ENCODE results near the gene GPR176.

The GPR176 gene

DNA sequence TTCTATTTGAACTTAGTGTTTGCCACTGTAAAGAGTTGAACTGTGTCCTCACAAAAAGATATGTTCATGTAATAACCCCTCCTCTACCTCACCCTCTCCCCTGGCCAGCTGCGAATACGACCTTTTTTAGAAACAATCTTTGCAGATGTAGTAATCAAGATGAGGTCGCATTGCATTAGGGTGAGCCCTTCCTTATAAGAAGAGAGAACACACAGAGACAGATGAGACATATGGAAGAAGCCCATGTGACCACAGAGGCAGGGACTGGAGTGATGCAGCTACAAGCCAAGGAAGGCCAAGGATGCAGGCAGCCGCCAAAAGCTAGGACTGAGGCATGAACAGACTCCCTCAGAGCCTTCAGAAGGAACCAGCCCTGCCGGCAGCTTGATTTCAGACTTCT, 27.6 kb downstream of the GPR176 start:
- no peak for DNase-seq (ENCODE audit: low read depth in 2 of 2, low spot score in 1 of 2)

DNA sequence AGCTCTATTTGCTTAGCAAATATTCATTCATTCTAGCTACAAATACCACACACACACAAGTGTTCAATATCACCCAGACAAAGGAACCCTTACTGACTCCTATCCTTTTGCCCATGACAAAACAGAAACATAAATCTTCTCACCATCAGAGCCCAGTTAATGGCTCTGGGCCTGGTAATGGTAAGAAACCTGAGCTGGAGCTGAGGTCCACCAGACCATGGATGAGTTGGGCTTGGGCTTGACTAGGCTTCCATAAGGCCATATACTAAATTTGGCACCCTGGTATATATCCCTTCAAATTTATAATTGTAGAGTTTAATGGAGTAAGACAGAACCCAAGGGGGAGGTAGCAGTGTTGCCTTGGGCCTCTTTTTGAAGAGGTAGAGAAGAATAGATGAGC, 29.4 kb downstream of the GPR176 start:
- no peak for DNase-seq (ENCODE audit: low read depth in 2 of 2, low spot score in 1 of 2)

DNA sequence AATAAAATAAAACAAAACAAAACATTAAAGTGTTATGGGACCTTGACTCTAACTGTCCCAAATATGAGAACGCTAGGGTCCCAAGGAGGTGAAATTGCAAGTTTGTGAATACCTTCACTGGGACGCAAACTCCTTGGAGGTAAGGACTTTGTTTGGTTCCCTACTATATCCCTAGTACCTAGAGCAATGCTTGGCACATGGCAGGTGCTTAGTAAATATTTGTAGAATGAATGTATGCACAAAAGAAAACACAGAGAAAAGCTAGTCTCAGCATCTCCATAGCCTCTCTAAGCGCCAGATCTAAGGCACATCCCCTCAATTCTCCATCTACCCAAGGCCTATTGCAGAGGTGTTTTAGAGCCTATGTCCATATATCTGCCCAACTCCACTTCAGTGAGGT, 30.5 kb downstream of the GPR176 start:
- no peak for DNase-seq (ENCODE audit: low read depth in 2 of 2, low spot score in 1 of 2)

DNA sequence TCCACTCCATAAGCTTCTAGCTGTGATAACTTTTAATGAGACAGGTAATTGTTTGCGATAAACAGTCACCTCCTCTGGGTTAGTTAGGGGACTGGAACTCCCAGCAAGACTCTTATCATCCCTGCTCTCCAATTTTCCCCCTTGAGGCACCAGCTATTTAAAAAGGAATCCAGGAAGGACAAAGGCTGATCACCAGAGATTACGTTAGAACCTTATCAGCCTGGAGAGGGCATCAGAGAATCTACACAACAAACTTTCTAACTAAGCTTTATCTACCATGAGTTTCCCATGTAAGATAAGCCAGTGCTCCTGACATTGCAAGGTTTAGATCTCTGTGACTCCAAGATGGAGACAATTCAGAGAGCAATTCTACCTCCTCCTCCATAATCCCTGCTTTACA, 31.3 kb downstream of the GPR176 start:
- DNase-seq (ENCODE audit: low read depth in 2 of 2, low spot score in 1 of 2): no peak

DNA sequence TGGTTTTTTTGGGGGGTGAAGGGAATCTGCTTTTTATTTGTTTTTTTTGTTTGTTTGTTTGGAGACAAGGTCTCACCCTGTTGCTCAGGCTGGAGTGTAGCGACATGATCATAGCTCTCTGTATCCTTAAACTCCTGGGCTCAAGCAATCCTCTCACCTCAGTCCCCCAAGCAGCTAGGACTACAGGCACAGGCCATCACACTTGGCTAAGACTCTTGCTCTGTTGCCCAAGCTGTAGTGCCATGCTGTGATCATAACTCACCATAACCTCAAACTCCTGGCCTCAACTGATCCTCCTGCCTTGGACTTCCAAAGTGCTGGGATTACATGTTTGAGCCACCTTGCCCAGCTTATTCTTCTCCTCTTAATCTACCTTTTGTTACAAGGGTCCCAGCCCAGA, 31.8 kb downstream of the GPR176 start:
- DNase-seq (ENCODE audit: low read depth in 2 of 2, low spot score in 1 of 2): no peak

DNA sequence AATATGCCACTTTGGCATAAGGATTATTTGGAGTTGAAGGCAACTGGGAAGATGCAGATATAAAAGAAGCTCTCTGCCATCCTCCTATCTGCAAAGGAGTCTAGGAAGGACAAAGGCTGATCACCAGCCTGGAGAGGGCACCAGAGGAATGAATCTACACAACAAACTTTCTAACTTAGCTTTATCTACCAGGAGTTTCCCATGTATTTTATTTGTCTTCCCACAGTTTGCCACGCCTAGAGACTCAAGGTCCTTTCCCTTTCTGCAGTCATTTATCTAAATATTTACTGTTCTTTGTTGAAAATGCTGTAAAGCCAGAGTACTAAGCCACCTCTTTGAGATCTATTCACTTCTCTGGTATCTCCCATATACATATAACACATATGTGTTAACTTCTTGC, 32.2 kb downstream of the GPR176 start:
- no peak for DNase-seq (ENCODE audit: low read depth in 2 of 2, low spot score in 1 of 2)

DNA sequence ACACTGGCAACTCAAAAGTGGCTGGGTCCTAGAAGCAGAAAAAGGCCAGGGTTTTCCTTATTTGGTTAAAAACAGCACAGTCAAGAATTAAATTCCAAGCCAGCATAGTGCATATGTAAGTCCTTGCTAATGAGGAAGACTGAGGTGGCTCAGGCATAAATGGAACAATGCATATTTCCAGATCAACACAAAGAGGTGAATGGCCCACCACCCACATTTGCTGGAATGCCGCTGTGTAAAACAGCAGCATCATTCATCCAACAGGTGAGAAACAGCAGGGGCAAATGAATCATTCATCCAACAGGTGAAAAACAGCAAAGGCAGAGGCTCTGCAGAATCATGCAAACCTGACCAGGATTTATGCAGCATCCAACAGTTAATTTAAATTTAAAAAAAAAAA, 32.9 kb downstream of the GPR176 start:
- no peak for DNase-seq (ENCODE audit: low read depth in 2 of 2, low spot score in 1 of 2)

DNA sequence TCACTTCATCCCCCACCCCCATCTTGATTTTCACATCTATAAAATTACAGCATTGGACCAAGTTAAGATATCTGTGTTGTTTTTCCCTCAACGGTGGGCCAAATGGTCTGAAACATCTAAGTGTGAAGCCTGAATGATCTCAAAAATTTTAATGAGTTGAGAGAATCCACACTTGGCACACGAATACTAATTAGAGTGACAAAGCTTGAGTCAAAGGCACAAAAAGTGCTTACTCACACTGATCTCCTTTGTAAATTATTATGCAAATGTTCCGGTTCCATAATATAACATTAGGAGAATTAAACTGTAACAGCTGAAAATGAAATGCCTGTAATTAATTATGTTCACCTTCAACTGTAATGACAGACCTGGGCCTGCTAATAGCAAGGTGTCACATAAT, 33.6 kb downstream of the GPR176 start:
- no peak for DNase-seq (ENCODE audit: low read depth in 2 of 2, low spot score in 1 of 2)

DNA sequence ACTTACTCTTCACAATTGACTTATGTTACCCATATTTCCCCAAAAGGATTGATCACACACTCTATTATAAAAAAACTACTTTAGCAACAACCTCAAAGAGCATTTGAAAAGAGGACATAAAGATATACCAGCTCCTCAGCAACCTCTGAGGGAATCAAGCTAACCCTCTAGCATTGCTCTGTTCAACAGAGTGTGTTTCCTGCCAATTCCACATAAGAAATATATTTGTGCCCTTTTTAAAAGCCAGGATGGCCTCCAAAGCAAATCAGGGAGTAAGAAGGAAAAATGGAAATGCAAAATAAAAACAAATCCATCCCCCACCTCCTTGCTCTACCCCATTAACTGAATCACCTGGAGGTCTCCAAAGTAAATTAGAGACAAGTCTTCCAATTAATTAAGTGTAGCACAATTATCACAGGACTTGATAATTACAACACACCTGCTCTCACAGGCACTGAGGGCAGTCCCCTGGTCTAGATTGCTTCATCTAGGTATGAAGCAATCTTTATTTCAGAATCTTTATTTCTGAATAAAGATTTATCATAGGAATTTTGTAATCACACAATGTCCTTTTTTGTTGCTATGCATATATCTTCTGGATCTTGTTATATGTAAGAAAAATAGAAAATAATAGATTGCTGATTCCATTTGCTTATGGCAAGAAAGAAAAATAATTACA, 34.8 kb downstream of the GPR176 start:
- no peak for DNase-seq (ENCODE audit: low read depth in 2 of 2, low spot score in 1 of 2)

DNA sequence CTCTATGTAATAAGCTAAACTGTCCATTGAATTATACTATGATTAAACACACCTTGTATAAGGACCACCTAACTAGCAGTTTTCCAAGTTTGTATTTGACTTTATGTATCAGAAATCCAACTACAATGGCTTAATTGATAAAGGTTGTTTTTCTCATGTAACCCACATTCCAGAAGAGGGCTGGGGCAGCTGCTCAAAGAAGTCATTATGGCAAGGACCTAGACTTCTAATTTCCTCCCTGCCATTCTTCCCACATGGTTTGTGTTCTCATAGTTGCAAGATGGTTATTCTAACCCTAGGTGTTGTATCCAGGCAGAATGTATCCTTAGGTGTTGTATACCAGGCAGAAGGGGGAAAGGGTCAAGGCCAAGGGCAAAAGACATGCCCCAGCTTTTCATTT, 35.7 kb downstream of the GPR176 start:
- no peak for DNase-seq (ENCODE audit: low read depth in 2 of 2, low spot score in 1 of 2)

DNA sequence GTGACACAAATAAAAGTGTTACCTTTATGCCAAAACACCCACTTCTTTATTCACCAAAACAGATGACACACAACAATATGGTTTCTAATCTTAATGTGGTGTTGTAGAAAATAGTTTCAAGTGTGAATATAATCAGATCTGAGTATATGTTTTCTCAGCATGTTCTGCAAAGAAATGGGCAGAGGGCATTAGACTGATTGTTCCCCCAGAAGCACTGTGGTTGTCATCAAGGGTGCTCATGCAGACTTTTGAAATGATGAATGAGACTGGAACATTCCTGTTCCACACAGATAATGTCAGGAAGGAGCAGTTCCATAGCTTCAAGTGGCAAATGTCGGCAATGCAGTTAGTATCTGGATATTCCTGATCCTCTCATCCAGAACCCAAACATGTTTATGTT, 37.5 kb downstream of the GPR176 start:
- no peak for DNase-seq (ENCODE audit: low read depth in 2 of 2, low spot score in 1 of 2)

DNA sequence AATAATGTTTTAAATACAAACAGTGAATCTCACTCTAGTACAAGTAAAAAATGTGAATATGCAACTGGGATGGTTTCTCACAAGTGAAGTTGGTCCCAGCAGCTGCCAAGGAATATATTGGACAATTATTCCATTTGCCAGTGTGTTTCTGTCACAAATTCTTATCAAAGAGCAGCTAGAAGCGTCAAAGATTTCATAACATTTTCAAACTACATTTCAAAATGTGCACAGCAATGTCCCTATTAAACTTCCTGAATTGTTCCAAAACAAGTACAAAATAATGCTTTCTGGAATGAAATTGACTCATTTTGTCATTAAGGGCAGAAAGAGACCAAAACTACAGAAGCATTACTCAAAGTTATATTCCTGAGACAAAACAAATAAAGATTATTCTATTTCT, 38.3 kb downstream of the GPR176 start:
- DNase-seq (ENCODE audit: low read depth in 2 of 2, low spot score in 1 of 2): no peak

DNA sequence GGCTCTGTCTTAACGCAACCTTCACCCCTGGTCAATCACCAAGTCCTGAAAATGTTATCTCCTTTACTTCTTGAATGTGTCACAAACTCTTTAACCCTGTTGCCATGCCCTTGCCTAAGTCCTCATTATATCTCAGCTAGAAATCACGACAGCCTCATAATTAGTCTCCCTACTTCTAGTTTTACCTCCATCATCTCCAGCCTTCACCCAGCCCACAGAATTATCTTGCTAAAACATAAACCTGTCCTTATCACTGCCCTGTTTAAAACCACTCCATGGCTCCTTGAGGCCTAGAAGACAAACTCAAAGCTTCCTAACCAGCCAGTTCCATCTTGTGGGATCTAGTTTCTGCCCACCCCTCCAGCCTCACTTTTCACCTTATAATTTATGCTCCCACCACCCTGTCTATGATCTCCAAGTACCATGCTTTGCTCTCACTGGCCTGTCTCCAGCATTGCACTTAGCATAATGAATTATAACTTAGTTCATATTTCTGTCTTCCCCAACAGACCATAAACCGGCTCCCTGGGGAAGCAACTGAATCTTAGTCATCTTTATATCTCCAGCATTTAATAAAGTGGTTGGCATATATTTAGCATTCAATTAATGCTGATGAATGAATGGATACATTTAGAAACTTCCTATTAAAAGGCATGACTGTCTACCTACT, 39.2 kb downstream of the GPR176 start:
- DNase-seq (ENCODE audit: low read depth in 2 of 2, low spot score in 1 of 2): no peak

DNA sequence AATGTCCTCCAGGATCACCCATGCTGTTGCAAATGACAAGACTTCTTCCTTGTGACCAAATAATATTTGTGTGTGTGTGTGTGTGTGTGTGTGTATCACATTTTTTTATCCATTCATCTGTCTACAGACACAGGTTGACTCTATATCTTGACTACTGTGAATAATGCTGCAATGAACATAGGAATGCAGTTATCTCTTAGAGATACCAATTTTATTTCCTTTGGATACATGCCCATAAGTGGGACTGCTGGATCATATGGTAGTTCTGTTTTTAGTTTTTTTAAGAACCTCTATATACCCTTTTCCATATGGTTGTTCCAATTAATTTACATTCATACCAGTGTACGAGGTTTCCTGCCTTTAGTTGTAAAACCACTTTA, 41.7 kb downstream of the GPR176 start:
- DNase-seq (ENCODE audit: low read depth in 2 of 2, low spot score in 1 of 2): no peak

DNA sequence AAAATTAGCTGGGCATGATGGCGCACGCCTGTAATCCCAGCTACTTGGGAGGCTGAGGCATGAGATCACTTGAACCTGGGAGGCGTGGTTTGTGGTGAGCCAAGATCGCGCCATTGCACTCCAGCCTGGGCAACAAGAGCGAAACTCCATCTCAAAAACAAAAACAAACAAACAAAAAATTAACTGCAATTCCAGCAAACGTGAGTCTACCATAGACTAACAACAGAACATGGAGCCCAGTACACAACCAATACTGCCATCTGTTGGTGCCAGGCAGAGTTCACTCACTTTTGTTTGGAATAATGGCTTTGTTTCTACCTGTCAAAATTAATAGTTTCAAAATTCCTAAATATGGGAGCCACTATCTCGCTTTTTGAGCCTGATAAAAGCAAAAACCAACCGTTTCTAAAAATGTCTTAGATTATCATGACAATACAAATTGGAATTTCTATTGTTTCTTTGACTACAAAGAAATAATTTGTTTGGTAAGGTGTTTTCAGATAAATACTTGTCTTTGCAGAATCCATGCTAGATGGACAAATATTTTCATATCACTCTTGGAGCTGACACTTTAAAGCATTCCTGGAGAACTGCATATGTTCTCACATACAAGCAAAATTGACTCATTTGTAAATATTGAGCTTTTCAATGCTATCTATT, 45.0 kb downstream of the GPR176 start:
- no peak for DNase-seq (ENCODE audit: low read depth in 2 of 2, low spot score in 1 of 2)

DNA sequence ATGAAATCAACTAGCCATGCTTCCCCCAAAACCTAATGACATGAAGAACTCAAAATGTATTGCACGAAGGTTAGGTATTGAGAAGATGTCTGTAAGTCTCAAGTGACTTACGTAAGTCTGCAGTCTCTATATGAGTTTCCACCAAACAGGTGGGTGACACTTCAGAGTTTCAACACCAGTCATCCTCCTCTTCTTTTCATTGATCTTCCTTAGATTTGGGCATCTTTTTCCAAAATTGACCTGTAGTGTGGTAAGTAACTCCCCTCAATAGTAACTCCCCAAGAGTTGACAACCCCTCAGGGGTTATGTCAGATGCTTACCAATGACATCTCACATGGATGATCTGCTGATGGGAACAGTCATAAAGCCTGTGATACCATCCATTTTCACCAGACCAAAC, 46.1 kb downstream of the GPR176 start:
- DNase-seq (ENCODE audit: low read depth in 2 of 2, low spot score in 1 of 2): no peak

DNA sequence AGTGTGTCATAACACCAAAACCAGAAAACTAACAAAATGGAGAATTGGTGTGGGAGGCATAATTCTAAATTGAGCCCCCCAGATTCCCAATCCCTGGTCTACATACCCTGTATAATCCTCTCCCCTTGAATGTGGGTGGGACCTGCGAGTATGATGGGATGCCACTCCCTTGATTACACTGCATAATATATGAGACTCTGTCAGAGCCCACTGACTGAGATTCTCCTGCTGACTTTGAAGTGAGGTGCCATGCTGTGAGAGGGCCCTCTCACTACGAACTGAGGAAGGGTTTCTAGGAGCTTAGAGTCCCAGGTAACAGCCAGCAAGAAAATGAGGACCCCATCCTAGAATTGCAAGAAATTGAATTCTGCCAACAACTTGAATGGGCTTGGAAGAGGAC, 49.5 kb downstream of the GPR176 start:
- no peak for DNase-seq (ENCODE audit: low read depth in 2 of 2, low spot score in 1 of 2)

DNA sequence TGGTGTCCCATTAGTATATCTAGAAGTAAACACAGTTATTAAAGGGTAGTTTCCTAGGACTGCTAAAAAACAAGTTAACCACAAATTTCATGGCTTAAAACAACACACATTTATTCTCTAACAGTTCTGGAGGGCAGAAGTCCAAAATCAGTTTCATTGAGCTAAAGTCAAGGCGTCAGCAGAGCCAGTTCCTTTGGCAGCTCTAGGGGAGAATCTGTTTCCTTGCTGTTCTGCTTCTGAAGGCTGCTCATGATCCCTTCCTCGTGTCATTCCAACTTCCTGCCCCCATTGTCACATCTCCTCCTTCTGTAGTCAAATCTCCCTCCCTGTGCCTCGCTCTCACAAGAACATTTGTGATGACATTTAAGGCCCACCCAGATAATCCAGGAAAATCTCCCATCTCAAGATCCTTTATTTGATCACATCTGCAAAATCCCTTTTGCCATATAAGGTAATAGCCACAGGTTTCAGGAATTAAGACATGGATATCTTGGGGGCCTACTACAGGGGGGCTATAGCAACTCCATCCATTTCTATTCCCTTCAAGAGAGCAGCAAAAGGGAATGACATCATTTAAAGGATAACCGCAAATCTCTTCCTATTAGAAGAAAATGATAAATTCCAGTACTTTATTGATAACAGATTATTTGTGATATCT, 50.1 kb downstream of the GPR176 start:
- no peak for DNase-seq (ENCODE audit: low read depth in 2 of 2, low spot score in 1 of 2)

DNA sequence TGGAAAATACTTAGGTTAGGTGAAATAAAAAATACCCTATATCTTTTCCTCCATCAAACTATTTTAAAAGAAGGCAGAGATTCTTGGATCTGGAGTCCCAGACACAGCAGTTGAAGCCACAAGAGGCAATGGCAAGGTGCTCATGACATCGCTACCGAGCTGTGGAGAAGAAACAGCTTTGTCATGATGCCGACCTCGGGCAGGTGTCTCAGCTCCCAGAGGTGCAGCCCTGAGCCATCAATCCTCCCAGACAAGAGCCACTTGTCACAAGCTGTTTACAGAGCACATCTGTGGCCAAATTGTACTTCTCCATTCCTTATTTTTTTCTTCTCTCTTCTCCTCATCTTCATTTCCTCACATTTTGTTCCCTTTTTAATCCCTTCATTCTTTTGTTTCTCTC, 50.8 kb downstream of the GPR176 start:
- no peak for DNase-seq (ENCODE audit: low read depth in 2 of 2, low spot score in 1 of 2)

DNA sequence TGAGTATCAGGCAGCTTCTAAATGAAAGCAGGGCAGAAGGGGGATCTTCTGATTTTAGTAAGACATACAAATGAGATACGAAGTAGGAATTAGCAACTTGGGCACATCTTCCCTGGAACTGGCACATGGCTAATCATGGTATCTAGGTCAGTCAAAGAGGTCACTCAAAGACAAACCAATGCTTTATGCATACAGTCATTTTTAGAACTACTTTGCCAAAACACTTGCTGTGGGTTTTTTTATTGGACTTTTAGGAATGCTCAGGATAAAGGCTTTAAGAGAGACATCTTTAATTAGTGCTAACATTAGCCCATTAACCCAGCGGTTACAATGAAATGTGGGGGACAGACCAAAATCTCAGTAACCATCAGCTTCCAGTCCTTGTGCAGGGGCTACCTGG, 51.7 kb downstream of the GPR176 start:
- no peak for DNase-seq (ENCODE audit: low read depth in 2 of 2, low spot score in 1 of 2)

DNA sequence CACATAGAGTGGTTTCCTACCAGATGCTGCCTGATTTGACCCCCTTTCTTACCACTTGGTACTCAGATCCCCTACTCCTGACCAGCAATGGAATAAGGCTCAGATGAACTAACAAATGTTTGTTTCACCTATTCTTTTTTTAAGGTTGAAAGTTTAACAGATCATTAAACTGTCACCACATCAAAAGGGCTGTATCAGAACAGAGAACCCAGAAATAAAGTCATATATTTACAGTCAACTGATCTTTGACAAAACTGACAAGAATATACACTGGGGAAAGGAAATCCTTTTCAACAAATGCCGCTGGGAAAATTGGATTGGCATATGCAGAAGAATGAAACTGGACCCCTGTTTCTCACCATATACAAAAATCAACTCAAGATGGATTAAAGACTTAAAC, 56.0 kb downstream of the GPR176 start:
- no peak for DNase-seq (ENCODE audit: low read depth in 2 of 2, low spot score in 1 of 2)

DNA sequence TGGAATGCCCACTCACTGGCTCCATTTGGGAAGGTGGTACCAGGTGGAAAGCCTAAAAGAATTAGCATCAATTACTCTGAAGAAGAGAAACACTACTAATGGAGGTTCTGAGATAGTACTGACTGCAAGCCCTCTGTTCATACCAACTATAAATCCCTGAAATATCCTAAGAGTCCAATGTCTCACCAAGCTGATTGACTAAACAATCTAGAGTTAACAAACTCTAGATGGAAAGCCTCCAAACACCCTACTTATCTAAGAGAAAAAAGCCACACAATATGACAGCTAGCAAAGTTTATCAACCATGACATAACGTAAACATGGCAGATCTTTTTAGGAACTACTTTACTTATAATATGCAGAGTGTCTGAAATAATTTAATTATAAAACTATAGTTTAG, 59.2 kb downstream of the GPR176 start:
- no peak for DNase-seq (ENCODE audit: low read depth in 2 of 2, low spot score in 1 of 2)

Measured in stimulated activated CD8-positive, alpha-beta memory T cell treated with anti-CD3 and anti-CD28 coated beads, Interleukin-4, amount 100 ng/mL, for 4 hours (primary cell).